ENCODE measurements around the gene UBASH3B. TPM values are rescaled to one million over a fixed set of nuclear protein-coding genes. Genes with fewer than 3 reads are reported as not detected.
A peak's percentile ranks its signal among the peaks of the same experiment; 100 is the strongest.

The UBASH3B gene
- total RNA-seq, 1 donor from 2014 or later = 62.1 TPM

DNA sequence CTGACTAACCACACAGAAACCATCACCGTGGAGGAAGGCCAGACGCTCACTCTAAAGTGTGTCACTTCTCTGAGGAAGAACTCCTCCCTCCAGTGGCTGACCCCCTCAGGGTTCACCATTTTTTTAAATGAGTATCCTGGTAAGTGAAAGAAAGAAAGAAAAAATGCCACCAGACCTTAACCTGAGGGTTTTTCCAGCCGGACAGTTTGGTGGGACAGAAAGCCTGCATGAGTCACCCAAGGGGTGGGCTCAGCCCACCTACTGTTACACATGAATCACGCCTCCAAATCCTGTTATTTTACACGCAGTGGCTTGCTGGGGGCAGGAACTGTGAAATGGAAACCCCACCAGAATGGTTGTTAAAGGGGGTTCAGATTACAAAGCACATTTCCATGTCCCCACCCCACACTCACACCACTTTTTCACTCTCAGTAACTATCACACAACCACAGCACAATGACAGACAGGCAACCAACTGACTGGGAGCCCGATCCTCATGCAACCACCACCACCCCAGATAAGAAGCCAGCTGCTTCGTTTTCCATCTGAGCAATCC lies 194.6 kb downstream of the UBASH3B start:
- Histone ChIP-seq H3K4me1 (ENCODE audit: insufficient read depth, low read length) (peaks cover 21% of the 10 kb centered on the region), H4K20me1 (ENCODE audit: insufficient read depth, low read length) (no peaks in the 10 kb centered on the region), H3K27me3 (ENCODE audit: insufficient read depth, low read length) (no peaks in the 10 kb centered on the region), H2AFZ (ENCODE audit: low read depth, low read length) (peak overlapping the region; percentile 68), H3K27ac (ENCODE audit: low read depth, low read length) (peak overlapping the region; percentile 76), H3K36me3 (ENCODE audit: insufficient read depth, low read length) (no peaks in the 10 kb centered on the region), H3K4me3 (ENCODE audit: insufficient read depth, low read depth, low read length) (no peak overlapping the region), H3K4me2 (ENCODE audit: low read length) (peak overlapping the region; percentile 70), H3K9ac (ENCODE audit: low read length) (peak overlapping the region; percentile 47), H3K9me3 (ENCODE audit: insufficient read depth, low read depth, low read length) (no peaks in the 10 kb centered on the region), H3K79me2 (ENCODE audit: insufficient read depth, low read length) (no peaks in the 10 kb centered on the region)
- no peak overlapping the region for H3K4me3 Mint-ChIP-seq (ENCODE audit: unreplicated experiment)
- H3K4me1 Mint-ChIP-seq (ENCODE audit: low read depth, unreplicated experiment) = peaks cover 21% of the 10 kb centered on the region
- H3K27me3 Mint-ChIP-seq (ENCODE audit: low read depth, unreplicated experiment) = no peaks in the 10 kb centered on the region
- TF ChIP-seq EZH2 (IDR thresholded peaks at IDR 0.05; ENCODE audit: insufficient read depth, low read length) = no peak
- TF ChIP-seq, protein P1, sequence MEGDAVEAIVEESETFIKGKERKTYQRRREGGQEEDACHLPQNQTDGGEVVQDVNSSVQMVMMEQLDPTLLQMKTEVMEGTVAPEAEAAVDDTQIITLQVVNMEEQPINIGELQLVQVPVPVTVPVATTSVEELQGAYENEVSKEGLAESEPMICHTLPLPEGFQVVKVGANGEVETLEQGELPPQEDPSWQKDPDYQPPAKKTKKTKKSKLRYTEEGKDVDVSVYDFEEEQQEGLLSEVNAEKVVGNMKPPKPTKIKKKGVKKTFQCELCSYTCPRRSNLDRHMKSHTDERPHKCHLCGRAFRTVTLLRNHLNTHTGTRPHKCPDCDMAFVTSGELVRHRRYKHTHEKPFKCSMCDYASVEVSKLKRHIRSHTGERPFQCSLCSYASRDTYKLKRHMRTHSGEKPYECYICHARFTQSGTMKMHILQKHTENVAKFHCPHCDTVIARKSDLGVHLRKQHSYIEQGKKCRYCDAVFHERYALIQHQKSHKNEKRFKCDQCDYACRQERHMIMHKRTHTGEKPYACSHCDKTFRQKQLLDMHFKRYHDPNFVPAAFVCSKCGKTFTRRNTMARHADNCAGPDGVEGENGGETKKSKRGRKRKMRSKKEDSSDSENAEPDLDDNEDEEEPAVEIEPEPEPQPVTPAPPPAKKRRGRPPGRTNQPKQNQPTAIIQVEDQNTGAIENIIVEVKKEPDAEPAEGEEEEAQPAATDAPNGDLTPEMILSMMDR (IDR thresholded peaks at IDR 0.05; ENCODE audit: insufficient read depth, low read depth, low read length) = no peak
- FAIRE-seq (peak; percentile 60), DNase-seq (ENCODE audit: low read depth) (peak; percentile 68)
- no peaks in the 10 kb centered on the region for H3K9me3 Mint-ChIP-seq (ENCODE audit: unreplicated experiment)
- H3K36me3 Mint-ChIP-seq (ENCODE audit: low read depth, unreplicated experiment) = no peaks in the 10 kb centered on the region
- peak overlapping the region; percentile 42 for H3K27ac Mint-ChIP-seq (ENCODE audit: unreplicated experiment)

DNA sequence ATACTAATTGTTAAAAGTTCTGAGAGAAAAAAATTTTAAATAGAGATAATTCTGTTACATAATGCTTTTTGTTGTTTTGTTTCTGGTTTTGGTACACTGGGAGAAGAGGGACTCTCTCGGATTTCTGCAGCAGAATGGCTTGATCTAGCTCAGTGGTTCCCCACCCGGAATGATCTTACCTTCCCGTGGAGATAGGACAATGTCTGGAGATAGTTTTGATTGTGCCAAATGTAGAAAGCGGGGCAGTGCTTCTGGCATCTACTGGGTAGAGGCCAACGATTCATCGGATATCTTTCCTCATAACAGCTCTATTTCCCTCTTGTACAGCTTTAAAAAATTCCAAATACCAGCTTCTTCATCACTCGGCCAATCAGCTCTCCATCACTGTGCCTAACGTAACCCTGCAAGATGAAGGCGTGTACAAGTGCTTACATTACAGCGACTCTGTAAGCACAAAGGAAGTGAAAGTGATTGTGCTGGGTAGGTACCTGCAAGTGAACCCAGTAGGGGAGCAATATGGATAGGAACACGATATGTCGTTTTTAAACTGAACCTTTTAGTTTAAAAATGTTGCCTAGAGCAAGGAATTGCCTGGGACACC lies 195.9 kb downstream of the UBASH3B start:
- Mint-ChIP-seq H3K36me3 (ENCODE audit: low read depth, unreplicated experiment) (no peaks in the 10 kb centered on the region), H3K27me3 (ENCODE audit: low read depth, unreplicated experiment) (no peaks in the 10 kb centered on the region), H3K27ac (ENCODE audit: unreplicated experiment) (no peak overlapping the region), H3K9me3 (ENCODE audit: unreplicated experiment) (no peaks in the 10 kb centered on the region), H3K4me3 (ENCODE audit: unreplicated experiment) (no peak overlapping the region), H3K4me1 (ENCODE audit: low read depth, unreplicated experiment) (peaks cover 28% of the 10 kb centered on the region)
- Histone ChIP-seq H3K36me3 (ENCODE audit: insufficient read depth, low read length) (no peaks in the 10 kb centered on the region), H3K79me2 (ENCODE audit: insufficient read depth, low read length) (no peaks in the 10 kb centered on the region), H3K4me3 (ENCODE audit: insufficient read depth, low read depth, low read length) (no peak overlapping the region), H3K9ac (ENCODE audit: low read length) (no peak overlapping the region), H3K9me3 (ENCODE audit: insufficient read depth, low read depth, low read length) (no peaks in the 10 kb centered on the region), H4K20me1 (ENCODE audit: insufficient read depth, low read length) (no peaks in the 10 kb centered on the region), H3K27ac (ENCODE audit: low read depth, low read length) (no peak overlapping the region), H3K27me3 (ENCODE audit: insufficient read depth, low read length) (no peaks in the 10 kb centered on the region), H3K4me2 (ENCODE audit: low read length) (no peak overlapping the region), H2AFZ (ENCODE audit: low read depth, low read length) (no peak overlapping the region), H3K4me1 (ENCODE audit: insufficient read depth, low read length) (peaks cover 28% of the 10 kb centered on the region)
- TF ChIP-seq EZH2 (IDR thresholded peaks at IDR 0.05; ENCODE audit: insufficient read depth, low read length) = no peak
- TF ChIP-seq, protein P1 (IDR thresholded peaks at IDR 0.05; ENCODE audit: insufficient read depth, low read depth, low read length) = no peak
- no peak for DNase-seq (ENCODE audit: low read depth)
- FAIRE-seq = no peak
